HepG2 (cell line): Measurements from ENCODE around the gene ELF2. TPM values are rescaled to one million over a fixed set of nuclear protein-coding genes. Genes with fewer than 3 reads are reported as not detected.
A peak's percentile ranks its signal among the peaks of the same experiment; 100 is the strongest.

ENCODE experiments used
- HMGA1 ChIP-seq: sonication (generic); formaldehyde crosslinking; conservative IDR thresholded peaks from 2 replicates; pipeline ENCODE4 v1.4.0; 2020; ENCODE audit warnings: missing genetic modification reagents
- HNRNPH1 ChIP-seq: fragments of 200-400 bp; formaldehyde crosslinking; optimal IDR thresholded peaks from 2 replicates; pipeline ENCODE3; 2017; ENCODE audit warnings: mild to moderate bottlenecking, low read depth, low read length
- IKZF1 ChIP-seq: fragments of 450-650 bp; IDR thresholded peaks from 2 replicates; pipeline ENCODE4 v1.7.1; 2016
- MXI1 ChIP-seq: IDR thresholded peaks from 3 replicates; pipeline ENCODE4 v1.6.1; 2012; ENCODE audit warnings: low read depth, low read length, inconsistent platforms, borderline replicate concordance
- XRCC5 ChIP-seq: fragments of 200-400 bp; formaldehyde crosslinking; optimal IDR thresholded peaks from 2 replicates; pipeline ENCODE3; 2017; ENCODE audit warnings: mild to moderate bottlenecking, low read length
- ZBTB42 ChIP-seq: sonication (generic); formaldehyde crosslinking; IDR thresholded peaks from 2 replicates; pipeline ENCODE4 v1.5.0; 2020; ENCODE audit warnings: mild to moderate bottlenecking, missing genetic modification reagents
- ZNF556 ChIP-seq: sonication (generic); formaldehyde crosslinking; IDR thresholded peaks from 2 replicates; pipeline ENCODE4 v1.4.0; 2020; ENCODE audit warnings: mild to moderate bottlenecking, missing genetic modification reagents, borderline replicate concordance
- ZNF841 ChIP-seq: sonication (generic); formaldehyde crosslinking; IDR thresholded peaks from 2 replicates; pipeline ENCODE4 v1.8.1; 2023; ENCODE audit warnings: missing genetic modification reagents, borderline replicate concordance
- ZNF850 ChIP-seq: sonication (generic); formaldehyde crosslinking; conservative IDR thresholded peaks from 2 replicates; pipeline ENCODE4 v1.9.0; 2021; ENCODE audit warnings: mild to moderate bottlenecking, missing genetic modification reagents
- polyA plus RNA-seq, 8 experiments: library from polyadenylated mRNA; depleted of rRNA in 3 of 8; stranded (reverse) in 7 of 8; unstranded in 1 of 8; fragments of >200 nt; fragmentation: Illumina TruSeq in 4 of 8; extraction: Trizol in 4 of 8; gene quantifications; 2 replicates each; pipeline versions ENCODE4 v1.2.1 to v1.2.3, GENCODE V29; 2011 to 2016; ENCODE audit warnings: low read depth in 4 of 8, missing spikeins in 1 of 8, mixed read lengths in 1 of 8; ENCODE audit not compliant: insufficient read depth in 1 of 8
- total RNA-seq, 5 experiments: library from RNA; depleted of rRNA; stranded (reverse); fragments of >200 nt; fragmentation: Illumina TruSeq; extraction: Trizol; gene quantifications; 2 replicates each; pipeline ENCODE4 v1.2.3, GENCODE V29; 2016; ENCODE audit warnings: low read depth in 1 of 5
- TF ChIP-seq, protein P1 (sequence below): sonication (generic); formaldehyde crosslinking; IDR thresholded peaks from 2 replicates; pipeline ENCODE4 v1.5.1; 2020; ENCODE audit warnings: missing genetic modification reagents, mild to moderate bottlenecking, borderline replicate concordance
- TF ChIP-seq, protein P2 (sequence below): IDR thresholded peaks from 2 replicates; pipeline ENCODE4 v1.6.1; 2018; ENCODE audit warnings: missing genetic modification reagents
- TF ChIP-seq, protein P3 (sequence below): sonication (generic); formaldehyde crosslinking; IDR thresholded peaks from 2 replicates; pipeline ENCODE4 v1.8.1; 2023; ENCODE audit warnings: mild to moderate bottlenecking, missing genetic modification reagents
- TF ChIP-seq, protein P4 (sequence below): sonication (generic); formaldehyde crosslinking; IDR thresholded peaks from 2 replicates; pipeline ENCODE4 v1.4.0; 2020; ENCODE audit warnings: mild to moderate bottlenecking, missing genetic modification reagents, borderline replicate concordance
- TF ChIP-seq, protein P5 (sequence below): sonication (generic); formaldehyde crosslinking; IDR thresholded peaks from 2 replicates; pipeline ENCODE4 v1.8.1; 2022; ENCODE audit warnings: low read depth, mild to moderate bottlenecking, missing genetic modification reagents

The ELF2 gene
- total and polyA plus RNA-seq, 2 of the 13 experiments (the other 11 are each of a cell fraction or from before 2014, with no cell fraction given): 28.6 to 35.4 TPM

DNA sequence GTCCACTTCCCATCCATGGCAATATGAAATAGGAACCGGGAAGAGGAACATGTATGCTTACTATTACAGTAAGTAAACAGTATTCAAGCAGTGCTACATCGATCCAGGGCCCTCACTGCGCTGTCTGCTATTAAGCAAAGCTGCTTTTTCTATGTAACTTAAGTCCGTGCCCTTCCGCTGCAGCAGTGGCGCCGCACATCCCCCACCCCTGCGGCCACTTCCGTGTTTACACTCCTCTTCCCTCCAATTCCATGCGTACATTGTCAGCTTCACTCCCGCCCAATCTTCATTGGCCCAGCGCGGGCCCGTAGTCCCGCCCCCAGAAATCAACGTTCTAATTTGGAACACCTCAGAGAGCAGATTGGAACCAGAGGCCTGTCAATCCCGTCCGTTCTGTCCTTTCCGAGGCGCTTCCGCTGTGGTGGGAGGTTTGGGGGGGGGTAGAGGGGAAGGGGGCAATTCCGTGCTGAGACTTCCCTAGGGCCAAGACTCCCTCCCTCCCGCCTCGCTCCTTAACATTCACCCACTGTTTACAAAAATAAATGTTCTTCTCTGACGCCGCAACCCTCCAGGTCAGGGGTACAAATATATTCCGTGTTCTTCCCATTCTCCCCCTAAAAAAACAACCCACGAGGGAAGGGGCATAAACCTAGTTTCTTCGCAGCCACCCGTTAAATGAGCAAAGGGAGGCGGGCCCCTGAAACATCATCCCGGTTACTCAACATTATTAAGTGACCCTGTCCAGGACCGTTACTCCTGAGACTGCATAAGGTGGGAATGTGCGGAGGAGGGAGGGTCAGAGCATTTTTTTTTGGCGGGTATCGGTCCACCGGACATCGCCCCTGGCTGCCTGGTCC, 94.0 kb downstream of the ELF2 start (continued):
- TF ChIP-seq, protein P1, sequence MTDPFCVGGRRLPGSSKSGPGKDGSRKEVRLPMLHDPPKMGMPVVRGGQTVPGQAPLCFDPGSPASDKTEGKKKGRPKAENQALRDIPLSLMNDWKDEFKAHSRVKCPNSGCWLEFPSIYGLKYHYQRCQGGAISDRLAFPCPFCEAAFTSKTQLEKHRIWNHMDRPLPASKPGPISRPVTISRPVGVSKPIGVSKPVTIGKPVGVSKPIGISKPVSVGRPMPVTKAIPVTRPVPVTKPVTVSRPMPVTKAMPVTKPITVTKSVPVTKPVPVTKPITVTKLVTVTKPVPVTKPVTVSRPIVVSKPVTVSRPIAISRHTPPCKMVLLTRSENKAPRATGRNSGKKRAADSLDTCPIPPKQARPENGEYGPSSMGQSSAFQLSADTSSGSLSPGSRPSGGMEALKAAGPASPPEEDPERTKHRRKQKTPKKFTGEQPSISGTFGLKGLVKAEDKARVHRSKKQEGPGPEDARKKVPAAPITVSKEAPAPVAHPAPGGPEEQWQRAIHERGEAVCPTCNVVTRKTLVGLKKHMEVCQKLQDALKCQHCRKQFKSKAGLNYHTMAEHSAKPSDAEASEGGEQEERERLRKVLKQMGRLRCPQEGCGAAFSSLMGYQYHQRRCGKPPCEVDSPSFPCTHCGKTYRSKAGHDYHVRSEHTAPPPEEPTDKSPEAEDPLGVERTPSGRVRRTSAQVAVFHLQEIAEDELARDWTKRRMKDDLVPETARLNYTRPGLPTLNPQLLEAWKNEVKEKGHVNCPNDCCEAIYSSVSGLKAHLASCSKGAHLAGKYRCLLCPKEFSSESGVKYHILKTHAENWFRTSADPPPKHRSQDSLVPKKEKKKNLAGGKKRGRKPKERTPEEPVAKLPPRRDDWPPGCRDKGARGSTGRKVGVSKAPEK: peak; percentile 37; the same call in 1 of the 2 replicates
- TF ChIP-seq, protein P2, sequence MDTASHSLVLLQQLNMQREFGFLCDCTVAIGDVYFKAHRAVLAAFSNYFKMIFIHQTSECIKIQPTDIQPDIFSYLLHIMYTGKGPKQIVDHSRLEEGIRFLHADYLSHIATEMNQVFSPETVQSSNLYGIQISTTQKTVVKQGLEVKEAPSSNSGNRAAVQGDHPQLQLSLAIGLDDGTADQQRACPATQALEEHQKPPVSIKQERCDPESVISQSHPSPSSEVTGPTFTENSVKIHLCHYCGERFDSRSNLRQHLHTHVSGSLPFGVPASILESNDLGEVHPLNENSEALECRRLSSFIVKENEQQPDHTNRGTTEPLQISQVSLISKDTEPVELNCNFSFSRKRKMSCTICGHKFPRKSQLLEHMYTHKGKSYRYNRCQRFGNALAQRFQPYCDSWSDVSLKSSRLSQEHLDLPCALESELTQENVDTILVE (CRISPR knock-in tag): peak; percentile 87
- TF ChIP-seq IKZF1: no peak
- TF ChIP-seq ZNF841 (CRISPR knock-in tag): 0 out of 2 replicates have a peak, but pooled peaks have one; percentile 2
- peak; percentile 94; the same call in 2 of the 3 replicates for TF ChIP-seq MXI1
- TF ChIP-seq, protein P3, sequence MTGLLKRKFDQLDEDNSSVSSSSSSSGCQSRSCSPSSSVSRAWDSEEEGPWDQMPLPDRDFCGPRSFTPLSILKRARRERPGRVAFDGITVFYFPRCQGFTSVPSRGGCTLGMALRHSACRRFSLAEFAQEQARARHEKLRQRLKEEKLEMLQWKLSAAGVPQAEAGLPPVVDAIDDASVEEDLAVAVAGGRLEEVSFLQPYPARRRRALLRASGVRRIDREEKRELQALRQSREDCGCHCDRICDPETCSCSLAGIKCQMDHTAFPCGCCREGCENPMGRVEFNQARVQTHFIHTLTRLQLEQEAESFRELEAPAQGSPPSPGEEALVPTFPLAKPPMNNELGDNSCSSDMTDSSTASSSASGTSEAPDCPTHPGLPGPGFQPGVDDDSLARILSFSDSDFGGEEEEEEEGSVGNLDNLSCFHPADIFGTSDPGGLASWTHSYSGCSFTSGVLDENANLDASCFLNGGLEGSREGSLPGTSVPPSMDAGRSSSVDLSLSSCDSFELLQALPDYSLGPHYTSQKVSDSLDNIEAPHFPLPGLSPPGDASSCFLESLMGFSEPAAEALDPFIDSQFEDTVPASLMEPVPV: no peak
- no peak for TF ChIP-seq HMGA1 (CRISPR knock-in tag)
- TF ChIP-seq XRCC5: peak; percentile 59
- no peak for TF ChIP-seq ZNF850
- TF ChIP-seq HNRNPH1: no peak
- TF ChIP-seq, protein P4, sequence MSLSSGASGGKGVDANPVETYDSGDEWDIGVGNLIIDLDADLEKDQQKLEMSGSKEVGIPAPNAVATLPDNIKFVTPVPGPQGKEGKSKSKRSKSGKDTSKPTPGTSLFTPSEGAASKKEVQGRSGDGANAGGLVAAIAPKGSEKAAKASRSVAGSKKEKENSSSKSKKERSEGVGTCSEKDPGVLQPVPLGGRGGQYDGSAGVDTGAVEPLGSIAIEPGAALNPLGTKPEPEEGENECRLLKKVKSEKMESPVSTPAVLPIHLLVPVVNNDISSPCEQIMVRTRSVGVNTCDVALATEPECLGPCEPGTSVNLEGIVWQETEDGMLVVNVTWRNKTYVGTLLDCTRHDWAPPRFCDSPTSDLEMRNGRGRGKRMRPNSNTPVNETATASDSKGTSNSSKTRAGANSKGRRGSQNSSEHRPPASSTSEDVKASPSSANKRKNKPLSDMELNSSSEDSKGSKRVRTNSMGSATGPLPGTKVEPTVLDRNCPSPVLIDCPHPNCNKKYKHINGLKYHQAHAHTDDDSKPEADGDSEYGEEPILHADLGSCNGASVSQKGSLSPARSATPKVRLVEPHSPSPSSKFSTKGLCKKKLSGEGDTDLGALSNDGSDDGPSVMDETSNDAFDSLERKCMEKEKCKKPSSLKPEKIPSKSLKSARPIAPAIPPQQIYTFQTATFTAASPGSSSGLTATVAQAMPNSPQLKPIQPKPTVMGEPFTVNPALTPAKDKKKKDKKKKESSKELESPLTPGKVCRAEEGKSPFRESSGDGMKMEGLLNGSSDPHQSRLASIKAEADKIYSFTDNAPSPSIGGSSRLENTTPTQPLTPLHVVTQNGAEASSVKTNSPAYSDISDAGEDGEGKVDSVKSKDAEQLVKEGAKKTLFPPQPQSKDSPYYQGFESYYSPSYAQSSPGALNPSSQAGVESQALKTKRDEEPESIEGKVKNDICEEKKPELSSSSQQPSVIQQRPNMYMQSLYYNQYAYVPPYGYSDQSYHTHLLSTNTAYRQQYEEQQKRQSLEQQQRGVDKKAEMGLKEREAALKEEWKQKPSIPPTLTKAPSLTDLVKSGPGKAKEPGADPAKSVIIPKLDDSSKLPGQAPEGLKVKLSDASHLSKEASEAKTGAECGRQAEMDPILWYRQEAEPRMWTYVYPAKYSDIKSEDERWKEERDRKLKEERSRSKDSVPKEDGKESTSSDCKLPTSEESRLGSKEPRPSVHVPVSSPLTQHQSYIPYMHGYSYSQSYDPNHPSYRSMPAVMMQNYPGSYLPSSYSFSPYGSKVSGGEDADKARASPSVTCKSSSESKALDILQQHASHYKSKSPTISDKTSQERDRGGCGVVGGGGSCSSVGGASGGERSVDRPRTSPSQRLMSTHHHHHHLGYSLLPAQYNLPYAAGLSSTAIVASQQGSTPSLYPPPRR (CRISPR knock-in tag): no peak; the same call in 1 of the 2 replicates
- TF ChIP-seq ZBTB42 (CRISPR knock-in tag): no peak
- TF ChIP-seq, protein P5, sequence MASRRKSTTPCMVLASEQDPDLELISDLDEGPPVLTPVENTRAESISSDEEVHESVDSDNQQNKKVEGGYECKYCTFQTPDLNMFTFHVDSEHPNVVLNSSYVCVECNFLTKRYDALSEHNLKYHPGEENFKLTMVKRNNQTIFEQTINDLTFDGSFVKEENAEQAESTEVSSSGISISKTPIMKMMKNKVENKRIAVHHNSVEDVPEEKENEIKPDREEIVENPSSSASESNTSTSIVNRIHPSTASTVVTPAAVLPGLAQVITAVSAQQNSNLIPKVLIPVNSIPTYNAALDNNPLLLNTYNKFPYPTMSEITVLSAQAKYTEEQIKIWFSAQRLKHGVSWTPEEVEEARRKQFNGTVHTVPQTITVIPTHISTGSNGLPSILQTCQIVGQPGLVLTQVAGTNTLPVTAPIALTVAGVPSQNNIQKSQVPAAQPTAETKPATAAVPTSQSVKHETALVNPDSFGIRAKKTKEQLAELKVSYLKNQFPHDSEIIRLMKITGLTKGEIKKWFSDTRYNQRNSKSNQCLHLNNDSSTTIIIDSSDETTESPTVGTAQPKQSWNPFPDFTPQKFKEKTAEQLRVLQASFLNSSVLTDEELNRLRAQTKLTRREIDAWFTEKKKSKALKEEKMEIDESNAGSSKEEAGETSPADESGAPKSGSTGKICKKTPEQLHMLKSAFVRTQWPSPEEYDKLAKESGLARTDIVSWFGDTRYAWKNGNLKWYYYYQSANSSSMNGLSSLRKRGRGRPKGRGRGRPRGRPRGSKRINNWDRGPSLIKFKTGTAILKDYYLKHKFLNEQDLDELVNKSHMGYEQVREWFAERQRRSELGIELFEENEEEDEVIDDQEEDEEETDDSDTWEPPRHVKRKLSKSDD (CRISPR knock-in tag): no peak
- TF ChIP-seq ZNF556 (CRISPR knock-in tag): no peak
